HG03457 (cell line): Measurements from ENCODE around the gene C19orf38.
"Not testable (repeated sequence)": the region's sequence is repeated elsewhere in the genome, so short reads cannot be mapped to it uniquely, and the experiment has no call there.

Experiments
- ATAC-seq: cut with Tn5 transposase; IDR thresholded peaks from one replicate; pipeline ENCODE4 v1.9.1; 2021; ENCODE audit warnings: moderate number of reproducible peaks; ENCODE audit not compliant: unreplicated experiment

C19orf38 gene

DNA sequence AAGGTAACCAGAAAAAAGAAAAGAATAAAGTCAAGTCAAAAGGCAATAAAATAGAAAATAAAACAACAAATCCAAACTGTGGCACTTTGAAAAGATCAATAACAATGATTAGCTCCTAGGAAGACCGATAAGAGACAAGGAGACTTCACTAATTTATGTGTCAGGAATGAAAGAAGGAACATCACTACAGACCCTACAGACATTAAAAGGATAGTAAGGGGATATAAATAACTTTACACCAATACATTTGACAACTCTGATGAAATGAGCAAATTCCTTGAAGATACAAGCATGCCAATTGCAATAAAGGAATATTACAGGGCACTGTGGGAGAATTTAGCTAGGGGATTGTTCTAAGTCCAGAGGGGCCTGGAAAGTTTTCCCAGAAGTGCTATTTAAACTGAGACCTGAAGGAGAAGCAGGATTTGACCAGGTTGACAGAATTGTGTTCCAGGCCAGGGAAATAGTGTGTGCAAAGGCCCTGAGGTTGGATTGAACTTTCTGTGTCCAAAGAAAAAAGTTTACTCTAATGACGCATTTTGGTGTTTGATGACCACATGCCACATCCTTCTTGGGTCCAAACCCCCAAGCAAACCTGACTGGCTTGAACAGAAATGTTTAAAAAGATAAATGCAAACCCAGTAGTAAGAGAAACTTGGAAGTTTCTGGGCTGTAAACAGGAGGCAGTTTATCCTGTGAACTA is 1.6 kb upstream of the C19orf38 start:
- ATAC-seq, result no peak

DNA sequence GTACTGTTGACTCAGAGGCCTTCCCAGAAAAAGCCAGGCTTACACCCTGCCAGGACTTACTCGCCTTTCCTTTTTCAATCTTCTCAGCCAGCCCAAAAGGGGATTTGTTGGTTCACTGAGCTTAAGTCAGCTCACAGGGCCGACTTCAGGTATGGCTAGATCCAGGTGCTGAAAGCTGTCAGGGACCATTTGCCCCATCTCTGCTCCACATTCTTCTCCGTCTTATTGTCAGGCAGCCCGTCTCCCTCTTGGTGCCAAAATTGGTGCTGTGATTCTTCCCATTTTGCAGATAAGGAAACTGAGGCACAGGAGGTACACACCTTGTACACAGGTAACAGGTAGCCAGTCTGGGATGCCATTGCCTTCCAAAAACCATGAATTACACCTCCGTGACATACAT is 2.4 kb downstream of the C19orf38 start:
- no peak for ATAC-seq

DNA sequence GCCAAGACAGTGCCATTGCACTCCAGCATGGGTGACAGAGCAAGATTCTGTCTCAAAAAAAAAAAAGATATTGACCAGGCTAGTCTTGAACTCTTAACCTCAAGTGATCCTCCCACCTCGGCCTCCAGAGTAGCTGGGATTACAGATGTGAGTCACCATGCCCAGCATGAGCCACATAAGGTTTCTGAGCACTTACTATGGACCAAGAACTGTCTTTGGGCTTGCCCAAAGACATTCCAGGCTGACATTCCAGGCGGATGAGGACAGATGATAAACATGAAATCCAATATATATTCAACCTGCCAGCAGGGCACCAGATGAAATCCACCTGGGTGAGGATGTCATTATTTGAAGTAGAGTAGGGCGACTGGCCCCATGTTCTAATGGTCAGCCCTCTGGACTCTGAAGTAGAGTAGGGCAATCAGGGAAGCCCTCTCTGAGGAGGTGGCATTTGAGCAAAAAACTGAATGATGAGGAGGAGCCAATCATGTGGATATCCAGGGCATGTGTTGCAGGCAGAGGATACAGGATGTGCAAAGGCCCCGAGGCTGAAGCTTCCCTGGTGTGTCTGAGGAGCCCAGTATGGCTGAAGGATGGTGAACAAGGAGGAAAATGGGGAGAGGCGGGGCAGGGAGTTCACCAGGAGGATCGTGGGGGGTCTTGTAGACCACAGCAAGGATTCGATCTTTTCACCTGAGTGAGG is 4.0 kb downstream of the C19orf38 start:
- ATAC-seq, result no peak

DNA sequence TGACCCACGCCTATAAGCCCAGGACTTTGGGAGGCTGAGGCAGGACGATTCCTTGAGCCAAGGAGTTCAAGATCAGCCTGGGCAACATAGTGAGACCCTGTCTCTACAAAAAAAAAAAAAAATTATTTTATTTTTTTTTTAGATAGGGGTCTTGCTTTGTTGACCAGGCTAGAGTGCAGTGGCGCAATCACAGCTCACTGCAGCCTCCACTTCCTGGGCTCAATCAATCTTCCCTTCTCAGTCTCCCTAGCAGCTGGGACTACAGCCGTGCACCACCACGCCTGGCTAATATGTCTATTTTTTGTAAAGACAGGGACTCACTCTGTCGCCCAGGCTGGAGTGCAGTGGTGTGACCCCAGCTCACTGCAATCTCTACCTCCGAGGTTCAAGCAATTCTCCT is 4.7 kb downstream of the C19orf38 start:
- ATAC-seq, result no peak

DNA sequence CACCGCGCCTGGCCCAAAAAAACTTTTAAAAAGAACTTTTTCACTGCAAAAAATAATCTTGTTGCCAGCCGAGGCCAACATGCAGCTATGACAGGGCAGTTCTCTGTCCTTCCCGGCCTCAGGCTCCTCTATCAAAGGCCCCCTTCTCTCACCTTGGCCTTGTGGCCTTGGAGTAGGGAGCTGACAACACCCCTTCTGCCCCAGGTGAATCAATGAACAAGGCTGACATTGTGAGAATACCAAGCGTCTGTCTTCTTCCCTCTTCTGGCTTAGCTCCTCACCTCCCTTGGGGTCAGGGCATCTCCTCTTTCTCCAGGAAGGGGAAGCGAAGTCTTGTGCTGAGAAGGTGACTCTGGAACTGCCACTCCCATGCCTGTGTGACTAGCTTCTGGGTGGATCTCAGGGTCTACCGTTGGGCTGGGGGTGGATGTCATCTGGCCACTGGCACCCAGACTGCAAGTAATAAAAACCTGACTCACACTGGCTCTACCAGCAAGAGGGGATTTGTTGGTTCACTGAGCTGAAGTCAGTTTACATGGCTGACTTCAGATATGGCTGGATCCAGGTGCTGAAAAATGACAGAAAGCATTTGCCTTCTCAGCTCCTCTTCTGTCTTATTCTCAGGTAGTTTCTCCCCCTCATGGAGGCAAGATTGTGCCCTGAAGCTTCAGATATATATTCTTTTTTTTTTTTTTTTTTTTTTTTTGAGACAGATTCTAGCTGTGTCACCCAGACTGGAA is 6.3 kb downstream of the C19orf38 start:
- ATAC-seq, result no peak

DNA sequence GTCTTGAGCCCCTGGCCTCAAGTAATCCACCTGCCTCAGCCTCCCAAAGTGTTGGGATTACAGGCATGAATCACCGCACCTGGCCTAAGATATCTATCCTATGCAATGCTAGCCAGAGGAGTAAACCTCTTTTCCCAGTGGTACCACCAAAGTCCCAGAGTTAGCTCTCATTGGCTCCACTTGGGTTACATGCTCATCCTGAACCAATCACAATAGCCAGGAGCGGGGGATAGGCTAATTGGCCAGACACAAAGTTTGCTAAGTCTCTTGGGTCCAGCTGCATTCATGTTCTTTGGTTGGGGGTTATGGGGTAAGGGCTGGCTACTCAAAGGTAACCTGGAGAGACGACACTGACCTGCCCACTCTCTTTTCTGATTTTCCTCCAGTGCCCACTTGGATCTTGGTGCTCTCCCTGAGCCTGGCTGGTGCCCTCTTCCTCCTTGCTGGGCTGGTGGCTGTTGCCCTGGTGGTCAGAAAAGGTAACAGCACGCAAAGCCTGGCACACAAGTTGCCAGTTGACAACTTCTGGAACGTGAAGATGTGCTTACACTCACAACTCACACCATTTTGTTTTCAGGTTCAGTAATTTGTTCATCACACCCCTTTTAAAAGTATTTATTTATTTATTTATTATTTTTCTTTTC is 7.8 kb downstream of the C19orf38 start:
- no peak for ATAC-seq

DNA sequence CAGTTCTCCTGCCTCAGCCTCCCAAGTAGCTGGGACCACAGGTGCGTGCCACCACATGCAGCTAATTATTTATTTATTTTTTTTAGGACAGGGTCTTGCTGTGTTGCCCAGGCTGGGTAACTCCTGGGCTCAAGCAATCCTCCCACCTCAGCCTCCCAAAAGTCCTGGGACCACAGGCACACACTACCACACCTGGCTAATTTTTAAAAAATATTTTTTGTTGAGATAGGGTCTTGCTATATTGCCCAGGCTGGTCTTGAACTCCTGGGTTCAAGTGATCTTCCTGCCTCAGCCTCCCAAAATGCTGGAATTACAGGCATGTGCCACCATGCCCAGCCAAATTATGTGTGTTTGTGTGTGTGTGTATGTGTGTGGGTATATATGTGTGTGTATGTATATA is 8.7 kb downstream of the C19orf38 start:
- ATAC-seq, result not testable (repeated sequence)

DNA sequence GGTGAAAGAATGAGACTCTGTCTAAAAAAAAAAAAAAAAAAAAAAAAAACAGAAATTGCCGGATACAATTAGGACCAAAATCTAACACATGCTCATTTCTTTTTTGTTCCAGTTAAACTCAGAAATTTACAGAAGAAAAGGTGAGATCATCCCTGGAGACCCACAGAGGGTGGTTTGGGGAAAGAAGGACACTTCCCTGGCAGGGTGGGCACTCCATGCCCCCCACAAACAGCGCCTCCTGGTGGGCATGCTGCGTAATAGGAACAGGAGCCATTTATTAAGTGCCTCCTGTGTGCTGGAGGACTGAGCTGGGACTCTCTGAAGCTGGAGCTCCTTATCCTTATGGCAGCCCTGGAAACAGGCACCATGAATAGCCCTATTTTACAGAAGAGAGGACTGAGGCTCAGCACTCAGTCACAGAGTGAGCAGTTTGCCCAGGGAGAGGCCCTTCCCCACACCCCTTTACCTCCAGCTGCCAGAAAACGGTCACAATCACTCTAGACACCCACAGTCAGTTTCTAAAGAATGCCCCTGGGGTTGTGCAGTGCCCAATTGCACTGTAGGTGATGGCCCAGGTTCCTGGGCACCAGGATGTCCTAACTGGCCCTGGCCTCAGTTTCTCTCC is 10.1 kb downstream of the C19orf38 start:
- no peak for ATAC-seq

DNA sequence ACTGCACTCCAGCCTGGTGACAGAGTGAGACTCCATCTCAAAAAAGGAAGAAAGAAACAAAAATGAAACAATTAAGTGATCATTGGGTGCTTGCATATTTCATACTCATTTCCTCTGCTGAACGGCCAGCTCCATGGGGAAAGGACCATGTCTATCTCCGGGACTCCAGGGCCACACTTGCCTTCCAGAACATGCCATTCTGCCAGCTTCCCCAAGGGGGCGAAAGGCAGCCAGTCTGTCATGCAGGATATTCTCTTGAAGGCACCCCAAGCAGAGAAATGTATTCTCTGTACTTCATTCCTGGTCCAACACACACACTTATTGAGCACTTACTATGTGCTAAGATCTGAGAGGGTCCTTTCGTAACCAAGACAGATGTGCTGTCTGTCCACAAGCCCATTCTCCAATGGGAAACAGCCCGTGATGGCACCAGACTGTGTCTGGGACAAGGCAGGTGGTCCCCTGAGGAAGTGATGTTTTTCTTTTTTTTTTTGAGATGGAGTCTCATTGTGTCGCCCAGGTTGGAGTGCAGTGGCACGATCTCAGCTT is 13.0 kb downstream of the C19orf38 start:
- ATAC-seq, result no peak

DNA sequence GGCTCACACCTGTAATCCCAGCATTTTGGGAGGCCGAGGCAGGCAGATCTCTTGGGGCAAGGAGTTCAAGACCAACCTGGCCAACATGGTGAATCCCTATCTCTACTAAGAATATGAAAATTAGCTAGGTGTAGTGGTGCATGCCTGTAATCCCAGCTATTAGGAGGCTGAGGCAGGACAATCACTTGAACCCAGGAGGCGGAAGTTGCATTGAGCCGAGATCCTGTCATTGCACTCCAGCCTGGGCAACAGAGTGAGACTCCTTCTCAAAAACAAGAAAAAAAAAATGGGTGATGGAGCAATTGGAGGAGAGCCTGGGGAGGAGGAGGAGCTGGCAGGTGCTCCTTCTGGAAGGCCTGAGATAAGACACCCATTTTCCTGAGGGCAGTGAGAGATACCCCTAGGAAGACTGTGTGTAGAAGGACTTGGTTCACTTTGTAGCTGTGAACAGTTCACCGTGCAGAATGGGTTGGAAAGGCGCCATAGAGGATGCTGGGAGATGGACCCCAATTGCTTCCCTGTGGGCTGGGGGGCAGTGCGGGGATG is 14.4 kb downstream of the C19orf38 start:
- no peak for ATAC-seq

DNA sequence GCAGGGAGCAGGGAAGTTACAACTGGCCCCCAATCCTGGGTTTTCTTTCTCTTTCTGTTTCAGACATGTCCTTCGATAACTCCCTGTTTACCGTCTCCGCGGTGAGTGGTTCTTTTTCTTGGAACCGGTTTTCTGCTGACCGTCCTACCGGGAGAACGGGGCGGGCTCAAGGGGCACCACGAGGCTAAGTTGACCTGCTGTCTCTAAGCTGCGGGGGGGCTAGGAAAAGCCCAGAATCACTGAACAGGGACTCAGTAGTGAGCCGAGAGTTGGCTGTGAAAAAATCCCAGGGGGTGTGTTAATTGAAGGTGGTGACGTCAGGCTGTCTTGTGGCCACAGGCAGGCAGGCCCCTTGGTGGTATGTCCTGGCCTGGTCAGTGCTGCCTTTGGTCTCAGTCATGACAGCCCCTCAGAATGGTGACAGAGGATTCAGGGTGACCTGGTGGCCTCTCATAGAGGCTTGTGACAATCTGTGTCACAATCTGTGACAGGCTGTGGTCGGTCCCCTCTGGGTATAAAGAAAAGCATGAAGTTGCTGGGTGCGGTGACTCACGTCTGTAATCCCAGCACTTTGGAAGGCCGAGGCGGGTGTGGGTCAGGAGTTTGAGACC is 15.0 kb downstream of the C19orf38 start:
- ATAC-seq, result no peak

DNA sequence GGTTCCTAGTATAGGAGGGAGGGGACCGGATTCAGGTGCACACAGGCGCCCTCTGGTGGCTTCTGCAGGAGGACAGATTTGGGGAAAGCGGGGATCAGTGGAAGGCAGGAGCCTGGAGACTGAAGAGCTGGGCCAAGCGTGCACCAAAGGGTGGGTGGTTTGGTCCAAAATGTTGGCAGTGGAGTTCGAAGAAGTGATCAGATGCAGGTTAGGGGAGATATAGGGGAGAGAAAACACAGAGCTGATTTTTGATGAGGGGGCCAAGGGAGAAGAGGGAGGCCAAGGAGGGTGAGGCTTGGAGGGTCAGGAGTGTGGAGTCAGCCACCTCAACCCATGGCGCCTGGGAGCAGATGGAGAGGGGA is 16.3 kb downstream of the C19orf38 start:
- no peak for ATAC-seq

DNA sequence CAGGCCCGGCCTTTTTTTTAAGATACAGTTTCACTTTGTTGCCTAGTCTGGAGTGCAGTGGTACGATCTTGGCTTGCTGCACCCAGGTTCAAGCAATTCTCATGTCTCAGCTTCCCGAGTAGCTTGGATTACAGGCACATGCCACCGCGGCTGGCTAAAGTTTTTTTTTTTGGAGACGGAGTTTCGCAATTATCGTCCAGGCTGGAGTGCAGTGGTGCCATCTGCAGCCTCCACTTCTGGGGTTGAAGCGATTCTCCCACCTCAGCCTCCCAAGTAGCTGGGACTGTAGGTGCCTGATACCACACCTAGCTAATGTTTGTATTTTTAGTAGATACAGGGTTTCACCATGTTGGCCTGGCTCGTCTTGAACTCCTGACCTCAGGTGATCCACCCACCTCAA is 18.3 kb downstream of the C19orf38 start:
- no peak for ATAC-seq

DNA sequence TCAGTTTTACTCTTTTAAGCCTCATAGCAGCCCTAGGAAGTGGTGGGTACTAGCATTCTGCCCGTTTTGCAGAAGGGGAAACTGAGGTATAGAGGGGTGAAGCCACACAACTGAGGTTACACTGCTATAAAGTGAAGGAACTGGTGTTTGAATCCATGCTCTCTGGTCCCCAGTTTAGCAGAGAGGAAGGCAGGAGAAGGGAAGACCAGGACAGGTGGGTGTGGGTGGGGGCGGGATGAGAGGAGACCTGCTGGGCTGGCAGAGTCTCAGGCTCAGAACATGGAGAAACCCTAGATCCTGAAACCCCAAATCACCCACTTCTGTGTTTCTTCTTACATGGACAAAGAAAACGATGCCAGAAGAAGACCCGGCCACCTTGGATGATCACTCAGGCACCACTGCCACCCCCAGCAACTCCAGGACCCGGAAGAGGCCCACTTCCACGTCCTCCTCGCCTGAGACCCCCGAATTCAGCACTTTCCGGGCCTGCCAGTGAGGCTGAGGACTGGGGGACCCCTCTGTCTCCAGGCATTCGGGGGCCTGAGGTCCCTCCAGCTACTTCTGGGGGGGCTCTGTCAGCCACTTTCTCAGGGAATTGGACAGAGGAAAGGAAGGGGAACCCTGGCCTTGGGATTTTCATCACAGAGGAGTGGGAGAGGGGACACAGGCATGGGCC is 20.8 kb downstream of the C19orf38 start:
- ATAC-seq, result no peak

DNA sequence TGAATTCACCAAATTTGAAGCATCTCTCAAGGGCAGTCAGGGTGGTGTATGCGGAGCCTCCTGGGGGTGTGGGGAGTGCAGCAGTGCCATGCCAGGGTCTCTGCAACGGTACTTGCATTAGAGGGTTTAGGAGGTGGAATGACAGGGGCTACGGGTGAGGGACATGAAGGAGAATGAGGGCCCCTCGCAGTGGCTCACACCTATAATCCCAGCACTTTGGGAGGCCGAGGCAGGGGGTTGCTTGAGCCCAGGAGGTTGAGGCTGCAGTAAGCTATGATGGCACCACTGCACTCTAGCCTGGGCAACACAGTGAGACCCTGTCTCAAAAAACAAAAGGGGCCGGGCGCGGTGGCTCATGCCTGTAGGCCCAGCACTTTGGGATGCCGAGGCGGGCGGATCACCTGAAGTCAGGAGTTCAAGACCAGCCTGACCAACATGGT is 21.7 kb downstream of the C19orf38 start:
- ATAC-seq, result not testable (repeated sequence)

DNA sequence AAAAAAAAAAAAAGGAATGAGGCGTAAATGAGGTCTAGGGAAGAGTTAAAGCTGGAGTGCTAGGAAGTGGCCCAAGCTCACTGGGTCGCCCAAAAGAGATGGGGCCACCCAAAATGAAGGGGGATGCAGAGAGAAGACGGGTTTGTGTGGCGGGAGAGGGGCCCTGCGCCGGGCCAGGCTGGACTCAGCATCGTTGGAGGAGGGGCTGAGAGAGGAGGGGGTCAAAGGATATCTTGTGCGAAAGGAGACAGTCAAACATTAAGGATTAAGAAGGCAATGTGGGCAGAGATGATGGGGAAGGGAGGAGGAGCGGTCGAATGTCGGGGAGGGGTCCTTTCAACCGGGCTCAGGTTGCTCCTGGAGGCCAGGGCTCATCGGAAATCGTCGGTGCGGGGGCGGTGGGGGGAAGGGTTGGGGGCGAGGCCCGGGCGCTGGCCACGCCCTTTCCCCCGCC is 22.3 kb downstream of the C19orf38 start:
- ATAC-seq, result no peak

DNA sequence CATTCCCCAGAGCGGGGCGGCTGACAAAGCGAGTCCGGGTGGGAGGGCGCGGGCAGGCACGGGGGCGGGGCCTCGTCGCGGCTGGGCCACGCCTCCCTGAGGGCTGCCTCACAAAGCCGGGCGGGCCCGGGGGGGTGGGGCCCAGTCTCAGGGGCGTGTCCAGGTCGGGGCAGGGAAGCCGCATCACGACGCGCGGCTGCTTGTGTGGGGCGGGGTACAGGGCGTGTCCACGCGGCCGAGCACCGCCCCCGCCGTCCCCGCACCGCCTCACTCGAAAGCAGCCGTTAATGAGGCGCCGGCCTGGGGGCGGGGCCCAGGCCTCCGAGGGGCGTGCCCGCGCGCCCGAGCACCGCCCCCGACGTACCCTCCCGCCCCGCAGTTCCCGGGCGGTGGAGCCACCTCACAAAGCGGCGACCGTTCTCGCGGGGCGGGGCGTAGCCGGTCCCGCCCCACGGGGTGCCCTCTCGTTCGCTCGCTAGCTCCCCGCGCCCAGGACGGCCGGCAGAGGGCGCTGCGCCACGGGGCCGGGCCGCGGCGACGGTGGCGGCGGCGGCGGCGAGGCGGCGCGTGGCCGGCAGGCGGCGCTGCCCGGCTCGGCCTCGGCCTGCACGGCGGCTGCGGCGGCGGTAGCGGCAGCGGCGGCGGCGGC is 22.9 kb downstream of the C19orf38 start, which contains the start of gene CARM1:
Gene CARM1 (plus strand): TSS at position 599 of the 649 bp plus-strand sequence. CDS start 150 bp downstream, outside the sequence.
- ATAC-seq, result peak; percentile 54

DNA sequence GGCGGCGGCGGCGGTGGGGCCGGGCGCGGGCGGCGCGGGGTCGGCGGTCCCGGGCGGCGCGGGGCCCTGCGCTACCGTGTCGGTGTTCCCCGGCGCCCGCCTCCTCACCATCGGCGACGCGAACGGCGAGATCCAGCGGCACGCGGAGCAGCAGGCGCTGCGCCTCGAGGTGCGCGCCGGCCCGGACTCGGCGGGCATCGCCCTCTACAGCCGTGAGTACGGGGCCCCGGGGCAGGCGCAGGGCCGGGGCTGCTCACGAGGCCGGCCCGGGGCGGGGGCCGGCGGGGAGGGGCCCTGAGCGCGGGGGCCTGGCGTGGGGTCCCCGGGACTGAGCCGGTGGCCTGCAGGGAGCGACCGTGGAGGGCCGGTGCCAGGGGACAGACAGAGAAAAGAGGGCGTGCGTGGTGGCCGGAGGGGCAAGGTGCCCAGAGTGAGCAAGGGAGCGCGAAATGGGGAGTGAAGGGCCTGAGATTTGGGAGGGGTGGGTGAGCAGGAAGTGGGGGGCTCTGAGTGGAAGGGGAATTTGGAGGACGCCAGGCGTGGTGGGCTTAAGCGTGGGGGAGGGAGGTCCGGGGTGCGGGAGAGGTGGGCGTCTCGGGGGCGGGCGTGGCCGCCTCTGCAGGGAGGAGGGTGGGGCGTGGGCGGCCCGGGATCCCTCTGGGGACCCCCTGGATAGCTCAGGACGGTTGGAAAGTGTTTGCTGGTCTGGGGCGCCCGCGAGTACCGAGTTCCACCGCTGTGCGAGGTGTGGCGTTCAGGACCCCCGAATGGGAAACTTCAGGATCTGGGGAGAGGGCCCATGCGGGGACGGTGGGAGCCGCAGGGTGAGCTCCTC is 23.7 kb downstream of the C19orf38 start:
- peak; percentile 6 for ATAC-seq
